GM13976 (cell line): ENCODE measurements around the gene ARHGAP42.

ENCODE experiments used
- DNase-seq: peaks from one replicate; pipeline ENCODE4 v3.0.0; 2012; ENCODE audit warnings: low spot score
- in situ Hi-C: fragments of 300-500 bp; cut with MboI; formaldehyde crosslinking; loops from one replicate; pipeline ENCODE4 v1.12.0; 2022; ENCODE audit warnings: low sequenced_read_pairs, mixed read lengths, inconsistent platforms; ENCODE audit not compliant: unreplicated experiment
- TF ChIP-seq, protein P1 (sequence below): IDR thresholded peaks from 2 replicates; pipeline ENCODE4 v1.5.1; 2012; ENCODE audit warnings: borderline replicate concordance, mild to moderate bottlenecking; ENCODE audit not compliant: insufficient read depth; ENCODE audit errors: extremely low read depth, missing control alignments, control extremely low read depth

ARHGAP42 gene

DNA sequence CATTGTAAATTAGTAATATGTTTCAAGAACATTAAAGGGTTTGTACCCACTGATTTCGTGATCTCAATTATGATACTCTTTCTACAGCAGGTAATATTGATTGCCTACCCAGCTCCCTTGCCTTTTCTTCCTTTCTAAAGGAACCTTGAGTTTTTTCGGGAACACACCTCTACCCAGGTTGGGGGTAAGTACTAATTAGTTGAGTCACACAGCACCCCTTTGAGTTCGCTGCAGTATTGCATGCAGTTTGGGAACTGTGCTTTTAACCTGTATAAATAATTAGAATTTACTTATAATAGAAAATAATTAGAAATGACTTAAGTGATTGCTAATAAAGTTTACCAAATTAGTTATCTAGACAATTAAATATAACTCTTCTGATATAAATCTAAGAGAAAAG, 24.9 kb downstream of the ARHGAP42 start:
- no peak for DNase-seq
- TF ChIP-seq, protein P1, sequence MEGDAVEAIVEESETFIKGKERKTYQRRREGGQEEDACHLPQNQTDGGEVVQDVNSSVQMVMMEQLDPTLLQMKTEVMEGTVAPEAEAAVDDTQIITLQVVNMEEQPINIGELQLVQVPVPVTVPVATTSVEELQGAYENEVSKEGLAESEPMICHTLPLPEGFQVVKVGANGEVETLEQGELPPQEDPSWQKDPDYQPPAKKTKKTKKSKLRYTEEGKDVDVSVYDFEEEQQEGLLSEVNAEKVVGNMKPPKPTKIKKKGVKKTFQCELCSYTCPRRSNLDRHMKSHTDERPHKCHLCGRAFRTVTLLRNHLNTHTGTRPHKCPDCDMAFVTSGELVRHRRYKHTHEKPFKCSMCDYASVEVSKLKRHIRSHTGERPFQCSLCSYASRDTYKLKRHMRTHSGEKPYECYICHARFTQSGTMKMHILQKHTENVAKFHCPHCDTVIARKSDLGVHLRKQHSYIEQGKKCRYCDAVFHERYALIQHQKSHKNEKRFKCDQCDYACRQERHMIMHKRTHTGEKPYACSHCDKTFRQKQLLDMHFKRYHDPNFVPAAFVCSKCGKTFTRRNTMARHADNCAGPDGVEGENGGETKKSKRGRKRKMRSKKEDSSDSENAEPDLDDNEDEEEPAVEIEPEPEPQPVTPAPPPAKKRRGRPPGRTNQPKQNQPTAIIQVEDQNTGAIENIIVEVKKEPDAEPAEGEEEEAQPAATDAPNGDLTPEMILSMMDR, result no peak
- in situ Hi-C loops, result no loop called here

DNA sequence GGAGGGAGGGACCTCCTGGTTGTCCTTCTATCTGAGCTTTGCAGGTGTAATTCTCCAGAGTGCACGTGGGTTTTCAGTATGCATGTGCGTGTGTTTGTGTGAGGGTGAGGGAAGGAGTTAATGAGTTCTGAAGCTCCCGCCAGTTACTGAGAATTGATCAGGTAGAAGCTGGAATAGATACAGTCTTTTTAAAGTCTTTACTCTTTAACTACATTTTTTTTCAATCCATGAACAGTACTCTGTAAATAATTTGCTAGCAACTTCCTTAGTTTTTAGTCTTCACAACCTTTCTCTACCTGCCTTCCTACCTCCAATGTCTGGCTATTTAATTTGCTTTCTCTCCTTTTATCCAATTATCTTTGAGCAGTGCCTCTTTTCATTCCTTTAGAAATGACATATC, 25.5 kb downstream of the ARHGAP42 start:
- TF ChIP-seq, protein P1, result no peak
- no peak for DNase-seq
- in situ Hi-C loops, result no loop called here

DNA sequence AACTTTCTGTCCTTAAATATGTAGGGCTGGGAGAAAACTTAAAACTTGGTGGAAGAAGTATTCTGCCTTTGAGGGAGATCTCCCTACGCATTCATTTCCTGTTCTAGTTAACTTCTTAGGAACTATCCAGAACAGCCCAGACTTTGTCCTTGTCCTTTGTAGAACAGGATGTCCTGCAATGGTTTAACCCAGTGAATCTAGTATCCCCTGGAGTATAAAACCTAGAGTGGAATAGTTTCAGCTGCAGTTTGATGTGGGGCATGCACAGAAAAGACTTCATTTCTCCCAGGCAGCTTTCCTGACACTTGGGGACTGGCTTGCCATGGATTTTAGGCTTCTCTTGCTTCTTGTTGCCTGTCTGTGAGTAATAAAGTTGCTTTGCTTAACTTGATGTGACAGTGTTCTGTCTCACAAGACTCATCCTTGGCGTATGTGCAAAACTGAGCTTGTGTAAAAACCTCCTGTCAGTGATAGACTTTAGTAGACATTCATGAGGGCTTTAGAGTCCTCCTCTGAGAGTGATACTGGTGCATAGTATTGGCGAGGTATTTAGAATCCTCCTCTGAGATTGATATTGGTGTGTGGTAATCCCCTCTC, 28.2 kb downstream of the ARHGAP42 start:
- TF ChIP-seq, protein P1, result no peak
- in situ Hi-C loops, result no loop called here

DNA sequence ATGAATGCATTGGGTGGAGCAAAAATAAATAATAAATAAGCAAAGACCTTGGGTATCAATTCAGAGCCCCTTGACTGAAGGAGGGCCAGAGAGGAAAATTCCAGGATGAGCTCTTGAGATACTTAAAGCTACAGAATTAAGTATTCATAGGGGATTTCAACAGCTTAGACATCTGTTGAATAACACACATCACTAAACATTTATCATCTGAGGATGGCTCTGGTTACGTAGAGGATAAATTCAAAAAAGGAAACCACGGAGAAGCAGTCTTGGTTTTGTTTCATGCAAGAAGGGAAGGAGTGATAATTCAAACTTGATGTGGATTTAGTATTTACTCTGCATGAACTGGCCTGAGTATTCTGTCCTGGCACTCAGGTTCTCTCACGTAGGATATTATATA, 29.8 kb downstream of the ARHGAP42 start:
- in situ Hi-C loops, result no loop called here
- DNase-seq, result no peak
- TF ChIP-seq, protein P1, result no peak

More for the DNA sequence above, 28.2 kb downstream of the ARHGAP42 start:
- no peak for DNase-seq

DNA sequence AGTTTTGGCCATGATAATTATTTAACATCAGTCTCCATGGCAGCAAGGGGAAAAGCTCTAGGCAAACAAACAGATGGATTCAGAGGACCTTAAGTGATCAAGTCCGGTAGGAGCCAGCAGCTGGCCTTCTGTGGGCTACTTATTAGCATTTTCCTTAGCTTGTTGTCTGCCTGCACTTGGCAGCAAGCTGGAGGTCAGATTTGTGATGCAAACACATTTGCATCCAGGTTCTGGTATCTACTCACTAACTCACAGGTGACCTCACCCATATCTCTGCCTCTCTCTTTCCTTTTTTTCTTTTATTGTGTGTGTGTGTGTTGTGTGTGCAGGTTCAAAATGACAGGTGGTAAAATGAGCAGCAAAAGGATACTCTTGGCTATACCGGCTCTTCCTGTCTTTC, 32.3 kb downstream of the ARHGAP42 start:
- in situ Hi-C loops, result no loop called here
- TF ChIP-seq, protein P1, result no peak
- no peak for DNase-seq

DNA sequence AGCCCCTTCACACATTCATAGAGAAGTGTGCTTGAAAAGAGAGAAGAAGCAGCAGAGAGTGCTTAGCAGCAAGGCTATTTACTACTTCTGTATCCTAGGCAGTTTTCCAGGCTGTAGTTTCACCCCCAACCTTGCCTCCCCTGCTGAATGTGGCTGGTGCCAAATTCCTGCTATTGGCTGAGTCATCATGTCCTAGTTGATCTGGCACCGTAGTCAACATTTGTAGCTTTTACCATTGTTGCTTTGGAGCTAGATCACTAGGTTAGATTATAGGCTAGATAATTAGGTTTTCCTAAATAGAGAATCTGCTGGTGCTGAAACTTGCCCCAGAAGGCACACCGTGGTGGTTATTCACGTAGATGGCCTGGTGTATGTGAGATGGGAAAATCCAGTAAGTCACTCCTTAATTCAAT, 32.7 kb downstream of the ARHGAP42 start:
- in situ Hi-C loops, result no loop called here
- no peak for DNase-seq
- TF ChIP-seq, protein P1, result no peak
